ENCODE data around the gene PTPRK.

The PTPRK gene

DNA sequence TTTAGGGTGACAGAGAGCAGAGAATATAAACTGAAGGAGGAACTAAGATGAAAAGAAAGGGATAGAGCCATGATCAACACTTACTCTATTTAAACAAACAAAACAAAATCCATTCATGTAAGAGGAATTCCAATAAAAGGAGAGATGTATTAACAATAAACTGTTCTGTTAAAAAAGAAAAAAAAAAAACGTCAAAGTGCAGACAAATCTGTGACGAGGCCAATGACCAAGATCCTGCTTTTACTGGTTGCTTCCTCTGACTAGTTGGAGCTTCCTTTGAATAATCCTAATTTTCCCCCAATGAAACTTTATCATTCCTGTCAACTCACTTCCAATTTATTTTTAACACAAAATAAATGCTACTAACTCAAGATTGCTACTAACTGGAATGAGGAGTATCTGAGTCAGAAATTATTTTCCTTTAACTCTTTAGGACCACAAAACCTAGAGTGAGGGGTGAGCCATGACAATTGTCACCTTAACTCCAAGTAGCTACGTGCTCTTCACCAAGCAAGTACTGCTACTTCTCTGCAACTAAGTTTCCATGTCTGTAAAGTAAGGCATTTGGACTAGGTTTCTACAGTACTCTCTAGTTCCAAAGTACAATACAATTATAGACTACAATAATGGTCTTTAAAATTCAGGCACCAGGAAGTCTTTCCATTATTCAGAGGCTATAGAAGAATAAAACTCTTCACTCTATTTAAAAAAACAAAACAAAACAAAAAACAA is 152.0 kb downstream of the PTPRK start:
- no peak for TF ChIP-seq ZFX (IDR thresholded peaks at IDR 0.05; ENCODE audit: borderline replicate concordance)
- TF ChIP-seq, protein P1, sequence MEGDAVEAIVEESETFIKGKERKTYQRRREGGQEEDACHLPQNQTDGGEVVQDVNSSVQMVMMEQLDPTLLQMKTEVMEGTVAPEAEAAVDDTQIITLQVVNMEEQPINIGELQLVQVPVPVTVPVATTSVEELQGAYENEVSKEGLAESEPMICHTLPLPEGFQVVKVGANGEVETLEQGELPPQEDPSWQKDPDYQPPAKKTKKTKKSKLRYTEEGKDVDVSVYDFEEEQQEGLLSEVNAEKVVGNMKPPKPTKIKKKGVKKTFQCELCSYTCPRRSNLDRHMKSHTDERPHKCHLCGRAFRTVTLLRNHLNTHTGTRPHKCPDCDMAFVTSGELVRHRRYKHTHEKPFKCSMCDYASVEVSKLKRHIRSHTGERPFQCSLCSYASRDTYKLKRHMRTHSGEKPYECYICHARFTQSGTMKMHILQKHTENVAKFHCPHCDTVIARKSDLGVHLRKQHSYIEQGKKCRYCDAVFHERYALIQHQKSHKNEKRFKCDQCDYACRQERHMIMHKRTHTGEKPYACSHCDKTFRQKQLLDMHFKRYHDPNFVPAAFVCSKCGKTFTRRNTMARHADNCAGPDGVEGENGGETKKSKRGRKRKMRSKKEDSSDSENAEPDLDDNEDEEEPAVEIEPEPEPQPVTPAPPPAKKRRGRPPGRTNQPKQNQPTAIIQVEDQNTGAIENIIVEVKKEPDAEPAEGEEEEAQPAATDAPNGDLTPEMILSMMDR (IDR thresholded peaks at IDR 0.05) = no peak
- H3K27ac ChIP-seq = no peak overlapping the region

DNA sequence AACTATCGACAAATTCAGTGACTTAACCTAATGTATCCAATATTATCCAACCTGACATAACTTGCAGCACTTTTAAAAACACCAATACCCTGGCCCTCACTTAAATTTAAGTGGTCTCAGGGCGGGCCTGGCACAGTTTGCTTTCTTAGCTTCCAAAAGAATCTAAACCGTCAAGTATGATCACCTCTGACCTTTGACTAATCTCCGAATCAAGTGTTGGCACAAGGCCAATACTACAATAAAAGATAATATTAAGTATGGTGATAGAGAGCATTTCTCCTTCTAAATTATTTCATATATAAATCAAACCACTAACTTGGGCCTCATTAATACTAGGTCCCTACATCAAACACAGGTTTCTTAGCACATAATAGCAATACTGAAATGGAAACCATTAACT is 153.0 kb downstream of the PTPRK start:
- no peak overlapping the region for H3K27ac ChIP-seq
- TF ChIP-seq ZFX (IDR thresholded peaks at IDR 0.05; ENCODE audit: borderline replicate concordance) = no peak
- TF ChIP-seq, protein P1 (IDR thresholded peaks at IDR 0.05) = no peak

DNA sequence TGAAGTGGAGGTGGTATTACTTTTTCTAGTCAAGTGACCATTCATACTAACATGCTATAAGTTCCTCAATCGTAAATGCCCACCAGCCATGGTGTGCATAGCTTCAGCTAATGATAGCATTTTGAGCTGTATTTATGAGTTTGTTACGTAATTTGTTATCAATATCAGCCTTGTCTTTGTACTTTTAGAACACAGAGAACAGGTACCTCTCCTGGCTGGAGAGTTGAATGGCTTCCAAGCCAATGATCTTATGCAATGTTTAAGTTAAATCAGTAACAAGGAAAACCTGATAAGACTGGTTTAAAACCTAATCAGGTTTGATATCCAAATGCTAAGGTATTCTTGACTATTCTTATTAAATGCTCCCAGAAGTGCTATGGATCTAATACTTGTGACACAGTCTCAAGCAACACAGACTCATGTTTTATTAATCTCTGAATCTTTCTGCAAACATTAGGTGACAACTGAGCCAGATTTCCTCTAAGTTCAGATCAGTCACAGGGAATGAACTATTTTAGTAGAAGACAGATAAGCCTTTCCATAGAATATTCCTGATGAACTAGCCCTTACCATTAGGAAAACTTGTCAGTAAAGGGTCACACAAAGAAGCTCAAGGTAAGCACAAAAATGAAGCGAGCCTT is 154.8 kb downstream of the PTPRK start:
- H3K27ac ChIP-seq = no peak overlapping the region
- TF ChIP-seq, protein P1 (IDR thresholded peaks at IDR 0.05) = no peak
- no peak for TF ChIP-seq ZFX (IDR thresholded peaks at IDR 0.05; ENCODE audit: borderline replicate concordance)

DNA sequence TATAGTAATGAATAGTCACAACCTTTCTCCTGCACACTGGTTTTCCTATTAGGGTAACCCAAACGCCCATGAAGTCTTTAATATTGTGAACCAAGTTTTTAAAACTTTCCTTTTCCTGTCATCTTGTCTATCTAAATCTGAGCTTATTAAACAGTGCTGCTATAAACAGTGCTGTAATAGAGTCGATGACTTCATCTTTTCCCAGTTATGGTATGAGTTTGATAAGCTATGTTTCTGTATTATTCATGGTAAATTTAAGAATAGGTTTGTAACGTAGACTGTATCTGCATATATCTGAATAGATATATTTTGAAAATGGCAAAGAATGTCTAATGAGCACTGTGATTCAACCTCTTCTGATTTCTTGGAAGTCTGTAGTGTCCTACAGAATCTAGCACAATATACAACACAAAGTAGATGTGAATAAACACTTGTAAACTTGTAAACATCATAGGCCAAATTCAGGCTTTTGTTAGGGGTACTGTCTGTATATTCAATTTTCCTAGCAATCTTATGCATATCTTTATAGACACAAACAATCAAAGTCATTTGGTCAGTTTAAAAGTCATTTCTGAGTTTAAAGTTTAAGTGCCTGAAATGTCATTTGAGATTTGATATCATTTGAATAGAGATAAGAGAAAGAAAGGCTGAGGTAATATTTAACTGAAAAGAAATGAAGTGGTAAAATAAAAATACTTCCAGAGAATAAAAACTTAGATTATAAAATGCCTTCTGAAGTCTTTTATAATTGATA is 155.5 kb downstream of the PTPRK start:
- TF ChIP-seq, protein P1 (IDR thresholded peaks at IDR 0.05) = no peak
- no peak for TF ChIP-seq ZFX (IDR thresholded peaks at IDR 0.05; ENCODE audit: borderline replicate concordance)

DNA sequence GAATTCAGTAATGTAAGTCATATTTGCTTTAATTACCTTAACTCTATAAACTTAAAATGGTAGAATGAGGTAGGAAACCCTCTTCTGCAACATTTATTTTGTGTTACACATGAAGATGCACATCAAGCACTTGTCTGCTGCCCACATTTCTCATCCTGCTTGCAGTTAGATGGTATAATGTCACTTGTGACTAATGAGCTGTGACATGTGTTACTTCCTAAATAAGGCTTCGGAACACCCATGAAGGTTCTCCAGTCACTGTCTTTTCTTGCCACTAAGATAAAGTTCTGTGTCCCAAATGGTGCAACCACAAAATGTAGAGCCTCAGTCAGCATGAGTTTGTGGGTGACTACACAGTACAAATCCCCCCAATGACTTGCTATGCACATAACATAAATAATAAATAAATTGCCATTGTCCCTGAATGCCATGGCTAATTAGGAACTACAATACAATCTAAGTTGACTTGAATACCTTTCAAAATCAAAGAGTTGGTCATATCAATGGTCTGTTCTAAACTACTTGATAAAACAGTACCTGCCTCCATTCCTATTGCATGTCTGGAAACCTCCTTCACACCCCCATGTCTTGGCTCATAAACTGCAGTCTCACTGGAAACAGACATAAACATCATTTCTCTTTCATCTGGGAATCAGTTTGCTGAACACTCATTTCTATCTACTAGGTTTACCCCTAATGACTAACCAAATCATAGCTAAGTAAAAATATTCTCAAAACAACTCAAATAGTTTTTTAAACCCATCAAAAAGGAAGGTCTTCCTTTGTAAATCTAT is 157.2 kb downstream of the PTPRK start:
- no peak for TF ChIP-seq ZFX (IDR thresholded peaks at IDR 0.05; ENCODE audit: borderline replicate concordance)
- TF ChIP-seq, protein P1 (IDR thresholded peaks at IDR 0.05) = no peak
- H3K27ac ChIP-seq = no peak overlapping the region

More for the DNA sequence above, 155.5 kb downstream of the PTPRK start:
- H3K27ac ChIP-seq = no peak overlapping the region

DNA sequence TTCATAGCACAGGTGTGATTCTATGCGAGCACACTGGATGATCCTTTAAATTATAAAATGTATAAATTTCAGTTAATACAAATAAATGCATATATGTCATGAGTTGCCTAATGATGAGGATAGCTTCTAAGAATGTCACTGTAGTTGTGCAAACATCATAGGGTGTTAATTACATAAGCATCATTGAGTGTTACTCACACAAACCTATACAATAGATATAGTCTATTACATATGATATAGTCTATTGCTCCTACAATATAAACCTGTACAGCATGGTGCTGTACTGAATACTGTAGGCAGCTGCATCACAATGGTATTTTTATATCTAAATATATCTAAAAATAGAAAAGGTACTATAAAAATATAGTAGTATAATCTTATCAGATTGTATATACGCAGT is 159.0 kb downstream of the PTPRK start:
- TF ChIP-seq, protein P1 (IDR thresholded peaks at IDR 0.05) = no peak
- TF ChIP-seq ZFX (IDR thresholded peaks at IDR 0.05; ENCODE audit: borderline replicate concordance) = no peak
- H3K27ac ChIP-seq = no peak overlapping the region

All from 22Rv1 (cell line).